MCF 10A (cell line): Measurements from ENCODE around the gene INPP5D. TPM values are rescaled to one million over a fixed set of nuclear protein-coding genes. Genes with fewer than 3 reads are reported as not detected.

Experiments used
- BruUV-seq: library from RNA; stranded (reverse); fragments of 400-500 nt; replicated peaks from 2 replicates; lab custom pipeline; 2021; lab: Mats Ljungman, UMichigan
- CTCF ChIA-PET: fragments of 300-600 bp; sonication (Branson Sonifier 250); formaldehyde crosslinking; extraction: SDS; loops from one replicate; lab custom pipeline; 2021; ENCODE audit warnings: antibody characterized with exemption, inconsistent platforms; lab: Yijun Ruan, JAX
- POLR2A ChIA-PET: fragments of 300-600, 350-650 bp; sonication (Branson Sonifier 250); formaldehyde crosslinking; extraction: SDS; loops from one replicate; lab custom pipeline; 2020; ENCODE audit warnings: antibody characterized with exemption, inconsistent platforms; lab: Yijun Ruan, JAX
- DNase-seq: peaks from one replicate; pipeline ENCODE4 v3.0.0-alpha.2; 2018; ENCODE audit not compliant: unreplicated experiment
- H3K27ac Mint-ChIP-seq: one replicate; pipeline ENCODE4 v1.8.0; 2022; ENCODE audit warnings: mild to moderate bottlenecking, low read depth, mixed read lengths; ENCODE audit not compliant: unreplicated experiment
- H3K27me3 Mint-ChIP-seq: one replicate; pipeline ENCODE4 v1.8.0; 2022; ENCODE audit warnings: mixed read lengths; ENCODE audit not compliant: insufficient read depth, unreplicated experiment
- H3K36me3 Mint-ChIP-seq: one replicate; pipeline ENCODE4 v1.8.0; 2022; ENCODE audit warnings: mild to moderate bottlenecking, moderate library complexity, mixed read lengths; ENCODE audit not compliant: insufficient read depth, unreplicated experiment
- H3K4me1 Mint-ChIP-seq: one replicate; pipeline ENCODE4 v1.8.0; 2022; ENCODE audit warnings: mixed read lengths; ENCODE audit not compliant: insufficient read depth, unreplicated experiment
- H3K4me3 Mint-ChIP-seq: one replicate; pipeline ENCODE4 v1.8.0; 2022; ENCODE audit warnings: mild to moderate bottlenecking, moderate library complexity, mixed read lengths; ENCODE audit not compliant: unreplicated experiment
- H3K9me3 Mint-ChIP-seq: one replicate; pipeline ENCODE4 v1.8.0; 2022; ENCODE audit warnings: mixed read lengths; ENCODE audit not compliant: unreplicated experiment
- intact Hi-C: fragments of 100-400 bp; cut with micrococcal nuclease; formaldehyde crosslinking; loops from 2 replicates; pipeline ENCODE4 v1.14.1; 2022
- total RNA-seq: library from RNA; stranded (reverse); gene quantifications from 2 replicates; pipeline ENCODE4 v1.2.3, GENCODE V29; 2022
- TF ChIP-seq, protein P1 (sequence below): fragments of 200-600 bp; IDR thresholded peaks from one replicate; pipeline ENCODE4 v1.8.0; 2022; ENCODE audit warnings: antibody characterized with exemption, mild to moderate bottlenecking; ENCODE audit not compliant: unreplicated experiment

The INPP5D gene
- total RNA-seq, 1 experiment from 2014 or later: 64.9 TPM

DNA sequence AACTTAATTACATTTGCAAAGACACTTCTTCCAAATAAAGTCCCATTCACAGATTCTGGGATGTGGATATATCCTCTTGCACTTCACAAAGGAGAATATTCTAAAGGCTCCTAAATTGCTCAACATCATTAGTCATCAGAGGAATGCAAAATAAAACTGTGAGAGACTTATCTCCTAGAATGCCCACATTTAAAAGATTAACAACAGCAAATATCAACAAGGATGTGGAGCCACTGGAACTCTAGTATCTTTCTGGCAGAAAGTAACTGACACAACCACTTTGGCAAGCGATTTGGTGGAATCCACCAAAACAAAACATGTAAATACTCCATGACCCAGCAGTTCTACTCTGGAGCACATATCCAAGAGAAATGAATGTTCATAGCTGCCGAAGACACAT is 23.1 kb upstream of the INPP5D start:
- H3K36me3 Mint-ChIP-seq: no peaks in the 10 kb centered on the region
- H3K4me1 Mint-ChIP-seq: peaks cover 18% of the 10 kb centered on the region
- peak overlapping the region; percentile 77 for H3K27ac Mint-ChIP-seq
- no peak overlapping the region for H3K4me3 Mint-ChIP-seq
- intact Hi-C loops: no loop called here
- peak; percentile 70 for DNase-seq
- no peaks in the 10 kb centered on the region for H3K9me3 Mint-ChIP-seq
- no peaks in the 10 kb centered on the region for H3K27me3 Mint-ChIP-seq
- no TSS peak for BruUV-seq
- TF ChIP-seq, protein P1, sequence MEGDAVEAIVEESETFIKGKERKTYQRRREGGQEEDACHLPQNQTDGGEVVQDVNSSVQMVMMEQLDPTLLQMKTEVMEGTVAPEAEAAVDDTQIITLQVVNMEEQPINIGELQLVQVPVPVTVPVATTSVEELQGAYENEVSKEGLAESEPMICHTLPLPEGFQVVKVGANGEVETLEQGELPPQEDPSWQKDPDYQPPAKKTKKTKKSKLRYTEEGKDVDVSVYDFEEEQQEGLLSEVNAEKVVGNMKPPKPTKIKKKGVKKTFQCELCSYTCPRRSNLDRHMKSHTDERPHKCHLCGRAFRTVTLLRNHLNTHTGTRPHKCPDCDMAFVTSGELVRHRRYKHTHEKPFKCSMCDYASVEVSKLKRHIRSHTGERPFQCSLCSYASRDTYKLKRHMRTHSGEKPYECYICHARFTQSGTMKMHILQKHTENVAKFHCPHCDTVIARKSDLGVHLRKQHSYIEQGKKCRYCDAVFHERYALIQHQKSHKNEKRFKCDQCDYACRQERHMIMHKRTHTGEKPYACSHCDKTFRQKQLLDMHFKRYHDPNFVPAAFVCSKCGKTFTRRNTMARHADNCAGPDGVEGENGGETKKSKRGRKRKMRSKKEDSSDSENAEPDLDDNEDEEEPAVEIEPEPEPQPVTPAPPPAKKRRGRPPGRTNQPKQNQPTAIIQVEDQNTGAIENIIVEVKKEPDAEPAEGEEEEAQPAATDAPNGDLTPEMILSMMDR: no peak
- ChIA-PET CTCF (no interaction called here), POLR2A (no interaction called here)

DNA sequence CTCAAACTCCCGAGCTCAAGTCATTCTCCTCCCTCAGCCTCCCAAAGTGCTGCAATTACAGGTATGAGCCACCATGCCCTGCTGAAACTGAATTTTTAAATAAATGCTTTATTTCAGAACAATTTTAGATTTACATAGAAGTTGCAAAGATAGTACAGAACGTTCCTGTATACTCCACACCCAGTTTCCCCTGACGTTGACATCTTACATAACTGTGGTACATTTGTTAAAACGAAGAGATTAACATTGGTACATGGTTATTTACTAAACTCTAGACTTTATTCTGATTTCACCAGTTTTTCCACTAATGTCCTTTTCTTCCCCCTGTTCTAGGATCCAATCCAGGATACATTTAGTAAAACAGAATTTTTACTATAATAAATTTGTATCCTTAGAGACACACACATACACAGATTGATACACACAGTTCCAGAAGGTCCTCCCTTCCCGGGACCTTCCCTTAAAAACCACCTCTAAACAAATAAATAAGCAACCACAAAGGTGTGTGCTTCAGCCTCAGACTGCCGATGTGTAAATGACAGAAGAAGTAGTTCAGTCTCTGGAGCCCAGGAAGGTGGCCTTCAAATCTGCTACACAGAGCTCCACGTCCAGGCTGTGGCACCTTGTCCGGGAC is 20.8 kb upstream of the INPP5D start:
- Mint-ChIP-seq H3K4me1 (peaks cover 18% of the 10 kb centered on the region), H3K36me3 (no peaks in the 10 kb centered on the region), H3K27me3 (no peaks in the 10 kb centered on the region), H3K4me3 (peak overlapping the region; percentile 47), H3K27ac (peak overlapping the region; percentile 93), H3K9me3 (no peaks in the 10 kb centered on the region)
- TF ChIP-seq, protein P1: no peak
- POLR2A ChIA-PET: interaction anchor here (0.7 to 1.8 kb wide), 3 partner anchors 10 to 336 kb away, joined by 3 to 5 read pairs (median 4); no protein-coding TSS in a partner anchor
- peak; percentile 58 for DNase-seq
- no TSS peak for BruUV-seq
- CTCF ChIA-PET: no interaction called here
- intact Hi-C loops: no loop called here

DNA sequence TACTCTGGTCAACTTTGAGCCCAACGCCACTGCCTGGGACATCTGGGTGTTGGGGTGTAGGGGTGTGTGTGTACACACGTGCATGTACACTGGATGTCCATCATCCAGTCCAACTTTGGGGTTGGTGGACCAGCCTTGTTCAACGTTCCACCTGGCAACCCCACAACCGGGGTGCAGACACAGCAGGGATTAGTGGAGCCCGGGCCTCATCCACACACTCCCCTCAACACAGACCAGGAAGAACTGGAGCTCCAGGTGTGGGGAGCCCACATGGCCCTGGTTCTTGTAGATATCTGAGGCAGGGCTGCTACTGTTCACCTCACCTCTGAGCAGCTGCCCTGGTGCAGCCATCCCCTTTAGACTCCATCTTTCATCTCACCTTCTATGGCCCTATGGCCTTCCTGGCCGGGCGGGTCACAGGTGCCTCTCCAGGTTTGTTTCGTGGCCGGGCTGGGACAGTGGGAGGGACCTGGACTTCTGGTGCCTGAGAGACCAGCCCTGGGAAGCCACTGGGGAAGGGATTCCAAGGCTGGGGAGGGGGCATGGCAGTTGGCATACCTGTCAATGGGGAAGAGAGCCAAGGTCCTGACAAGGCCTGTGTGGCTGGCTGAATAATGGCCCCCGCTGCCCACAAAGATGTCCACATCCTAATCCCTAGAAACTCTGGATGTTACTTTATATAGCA is 20.2 kb upstream of the INPP5D start:
- CTCF ChIA-PET: no interaction called here
- Mint-ChIP-seq H3K36me3 (no peaks in the 10 kb centered on the region), H3K9me3 (no peaks in the 10 kb centered on the region), H3K27ac (peak overlapping the region; percentile 93), H3K27me3 (no peaks in the 10 kb centered on the region), H3K4me1 (peaks cover 18% of the 10 kb centered on the region), H3K4me3 (no peak overlapping the region)
- TF ChIP-seq, protein P1: no peak
- POLR2A ChIA-PET: interaction anchor here (0.7 to 1.1 kb wide), 2 partner anchors 9 to 336 kb away, joined by 3 to 4 read pairs; no protein-coding TSS in a partner anchor
- no TSS peak for BruUV-seq
- intact Hi-C loops: no loop called here
- DNase-seq: no peak

DNA sequence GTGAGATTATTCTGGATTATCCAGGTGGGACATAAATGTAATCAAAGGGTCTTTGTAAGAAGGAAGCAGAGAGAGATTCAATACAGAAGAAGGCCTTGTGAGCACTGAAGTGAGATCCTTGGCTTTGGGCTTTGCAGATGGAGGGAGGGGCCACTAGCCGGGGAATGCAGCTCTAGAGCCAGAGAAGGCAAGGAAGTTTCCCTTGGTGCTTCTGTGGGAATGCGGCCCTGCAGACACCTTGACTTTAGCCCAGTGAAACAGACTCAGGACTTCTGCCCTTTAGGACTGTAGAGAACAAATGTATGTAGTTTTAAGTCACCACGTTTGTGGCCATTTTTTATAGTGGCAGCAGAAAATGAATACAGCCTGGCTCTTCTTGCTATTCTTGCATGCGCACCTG is 19.6 kb upstream of the INPP5D start:
- Mint-ChIP-seq H3K4me1 (peaks cover 18% of the 10 kb centered on the region), H3K4me3 (no peak overlapping the region), H3K27ac (peak overlapping the region; percentile 93), H3K36me3 (no peaks in the 10 kb centered on the region), H3K9me3 (no peaks in the 10 kb centered on the region), H3K27me3 (no peaks in the 10 kb centered on the region)
- DNase-seq: no peak
- TF ChIP-seq, protein P1: no peak
- intact Hi-C loops: no loop called here
- no TSS peak for BruUV-seq
- POLR2A ChIA-PET: no interaction called here
- CTCF ChIA-PET: interaction anchor here (1.0 kb wide), 1 partner anchor 12 kb away, joined by 3 read pairs; no protein-coding TSS in a partner anchor
